ENCODE results near the gene PRICKLE3. TPM values are rescaled to one million over a fixed set of nuclear protein-coding genes. Genes with fewer than 3 reads are reported as not detected.

The PRICKLE3 gene
- total and polyA plus RNA-seq, 2 donors (not counting 1 experiment from before 2014, with no cell fraction given) = 2.7 to 7.4 TPM

- peak overlapping the region; percentile 88 for H3K27ac ChIP-seq (ENCODE audit: insufficient read depth, low read length)
- peaks cover 2% of the 10 kb centered on the region for H3K36me3 ChIP-seq (ENCODE audit: control insufficient read depth, insufficient read depth, low read length)
- no peak for TF ChIP-seq CTCF (conservative IDR thresholded peaks at IDR 0.05 in 1 of 2, IDR thresholded peaks at IDR 0.05 in 1 of 2; ENCODE audit: low read depth in 1 of 2, low read length in 2 of 2)
- TF ChIP-seq EZH2 (IDR thresholded peaks at IDR 0.05; ENCODE audit: low read length, missing control alignments) = no peak
- H4K20me1 ChIP-seq (ENCODE audit: control insufficient read depth, extremely low read depth, insufficient read depth, low read length) = no peaks in the 10 kb centered on the region
- H3K27me3 ChIP-seq (ENCODE audit: control insufficient read depth, insufficient read depth, low read length) = no peaks in the 10 kb centered on the region
- DNase-seq (ENCODE audit: low read depth in 2 of 2) = peak; percentile 42 to 60
- H2AFZ ChIP-seq (ENCODE audit: low read length) = peak overlapping the region; percentile 6
- no peaks in the 10 kb centered on the region for H3K9me3 ChIP-seq (ENCODE audit: control insufficient read depth, insufficient read depth, low read depth, low read length)
- peak overlapping the region; percentile 73 for H3K9ac ChIP-seq (ENCODE audit: insufficient read depth, low read length)
- H3K79me2 ChIP-seq (ENCODE audit: control insufficient read depth, insufficient read depth, low read length) = peaks cover 15% of the 10 kb centered on the region
- H3K4me3 ChIP-seq (replicated peaks in 1 of 4; ENCODE audit: control extremely low read depth in 1 of 4, insufficient read depth in 1 of 4, low read depth in 3 of 4, low read length in 4 of 4) = peak overlapping the region; percentile 54 to 72 (median 65)
- peaks cover 2% of the 10 kb centered on the region for H3K4me1 ChIP-seq (ENCODE audit: control insufficient read depth, extremely low read depth, insufficient read depth, low read length)
- peak overlapping the region; percentile 54 for H3K4me2 ChIP-seq (ENCODE audit: extremely low read depth, insufficient read depth, low read length)
Observed at GRCh38 chrX:49172280-49172780, 13.8 kb downstream of the PRICKLE3 start.

- Histone ChIP-seq H3K79me2 (ENCODE audit: control insufficient read depth, insufficient read depth, low read length) (peaks cover 15% of the 10 kb centered on the region), H3K36me3 (ENCODE audit: control insufficient read depth, insufficient read depth, low read length) (peaks cover 2% of the 10 kb centered on the region)
- DNase-seq (ENCODE audit: low read depth in 2 of 2) = peak; percentile 39 to 59
Observed at GRCh38 chrX:49171752-49172279, 14.4 kb downstream of the PRICKLE3 start, which contains the start of gene PLP2. Gene PLP2 (plus strand): TSS chrX:49171898. CDS start chrX:49172001, 103 bp downstream.

GRCh38 chrX:49167740-49168108 is 18.4 kb downstream of the PRICKLE3 start:
- Histone ChIP-seq H3K4me2 (ENCODE audit: extremely low read depth, insufficient read depth, low read length) (peak overlapping the region; percentile 83), H3K9ac (ENCODE audit: insufficient read depth, low read length) (no peak overlapping the region), H3K27me3 (ENCODE audit: control insufficient read depth, insufficient read depth, low read length) (no peaks in the 10 kb centered on the region), H3K4me3 (replicated peaks in 1 of 4; ENCODE audit: control extremely low read depth in 1 of 4, insufficient read depth in 1 of 4, low read depth in 3 of 4, low read length in 4 of 4) (peak overlapping the region in 3 of 4 experiments; percentile 44 to 50 (median 49)), H3K27ac (ENCODE audit: insufficient read depth, low read length) (peak overlapping the region; percentile 86), H3K4me1 (ENCODE audit: control insufficient read depth, extremely low read depth, insufficient read depth, low read length) (peaks cover 3% of the 10 kb centered on the region), H4K20me1 (ENCODE audit: control insufficient read depth, extremely low read depth, insufficient read depth, low read length) (no peaks in the 10 kb centered on the region), H3K9me3 (ENCODE audit: control insufficient read depth, insufficient read depth, low read depth, low read length) (no peaks in the 10 kb centered on the region), H3K79me2 (ENCODE audit: control insufficient read depth, insufficient read depth, low read length) (peaks cover 3% of the 10 kb centered on the region), H2AFZ (ENCODE audit: low read length) (no peak overlapping the region), H3K36me3 (ENCODE audit: control insufficient read depth, insufficient read depth, low read length) (no peaks in the 10 kb centered on the region)
- TF ChIP-seq CTCF (conservative IDR thresholded peaks at IDR 0.05 in 1 of 2, IDR thresholded peaks at IDR 0.05 in 1 of 2; ENCODE audit: low read depth in 1 of 2, low read length in 2 of 2) = no peak
- no peak for DNase-seq (ENCODE audit: low read depth in 2 of 2)

More at GRCh38 chrX:49171752-49172279, 14.4 kb downstream of the PRICKLE3 start, which contains the start of gene PLP2:
- Histone ChIP-seq H3K4me2 (ENCODE audit: extremely low read depth, insufficient read depth, low read length) (peak within 1 kb of the TSS; percentile 79), H3K27me3 (ENCODE audit: control insufficient read depth, insufficient read depth, low read length) (no peaks in the 10 kb centered on the region), H3K4me1 (ENCODE audit: control insufficient read depth, extremely low read depth, insufficient read depth, low read length) (peaks cover 2% of the 10 kb centered on the region), H2AFZ (ENCODE audit: low read length) (peak within 1 kb of the TSS; percentile 6), H3K9me3 (ENCODE audit: control insufficient read depth, insufficient read depth, low read depth, low read length) (no peaks in the 10 kb centered on the region), H3K4me3 (replicated peaks in 1 of 4; ENCODE audit: control extremely low read depth in 1 of 4, insufficient read depth in 1 of 4, low read depth in 3 of 4, low read length in 4 of 4) (peak within 1 kb of the TSS; percentile 54 to 72 (median 65)), H3K27ac (ENCODE audit: insufficient read depth, low read length) (peak within 1 kb of the TSS; percentile 88), H4K20me1 (ENCODE audit: control insufficient read depth, extremely low read depth, insufficient read depth, low read length) (no peaks in the 10 kb centered on the region), H3K9ac (ENCODE audit: insufficient read depth, low read length) (peak within 1 kb of the TSS; percentile 73)
- TF ChIP-seq CTCF (conservative IDR thresholded peaks at IDR 0.05 in 1 of 2, IDR thresholded peaks at IDR 0.05 in 1 of 2; ENCODE audit: low read depth in 1 of 2, low read length in 2 of 2) = no peak
- no peak for TF ChIP-seq EZH2 (IDR thresholded peaks at IDR 0.05; ENCODE audit: low read length, missing control alignments)

Data from fibroblast of lung (primary cell).